Liver (tissue), 9 donors: Measurements from ENCODE around the gene CHN2. TPM values are rescaled to one million over a fixed set of nuclear protein-coding genes. Genes with fewer than 3 reads are reported as not detected.

Experiments used
- DNase-seq: peaks from one replicate; pipeline ENCODE4 v3.0.0-alpha.2; 2017; ENCODE audit warnings: low spot score
- H3K27ac ChIP-seq, 2 donors: one replicate each; pipeline ENCODE4 v1.7.0; 2013; ENCODE audit warnings: inconsistent platforms in 2 of 2, low read length in 2 of 2, control low read depth in 1 of 2, low read depth in 1 of 2, mild to moderate bottlenecking in 1 of 2
- H3K27me3 ChIP-seq, 4 donors: one replicate each; pipeline versions ENCODE4 v1.6.1 to v1.7.0; 2013; ENCODE audit warnings: low read length in 3 of 4, inconsistent platforms in 1 of 4, mild to moderate bottlenecking in 1 of 4, moderate library complexity in 1 of 4; ENCODE audit not compliant: control insufficient read depth in 4 of 4, insufficient read depth in 4 of 4
- H3K36me3 ChIP-seq, 4 donors: one replicate each; pipeline versions ENCODE4 v1.6.1 to v1.7.0; 2013; ENCODE audit warnings: low read length in 3 of 4, mild to moderate bottlenecking in 3 of 4, low read depth in 1 of 4, moderate library complexity in 1 of 4; ENCODE audit not compliant: control insufficient read depth in 4 of 4, insufficient read depth in 3 of 4
- H3K4me1 ChIP-seq, 4 donors: one replicate each; pipeline versions ENCODE4 v1.6.1 to v1.7.0; 2013; ENCODE audit warnings: low read length in 3 of 4, mild to moderate bottlenecking in 3 of 4, moderate library complexity in 1 of 4; ENCODE audit not compliant: control insufficient read depth in 4 of 4, insufficient read depth in 4 of 4
- H3K4me3 ChIP-seq, 3 donors: one replicate each; pipeline versions ENCODE4 v1.6.1 to v1.7.0; 2013; ENCODE audit warnings: low read length in 3 of 3, control low read depth in 1 of 3, low read depth in 1 of 3, mild to moderate bottlenecking in 1 of 3
- H3K9ac ChIP-seq, 2 donors: one replicate each; pipeline ENCODE4 v1.7.0; 2013; ENCODE audit warnings: low read length in 2 of 2, mild to moderate bottlenecking in 2 of 2, moderate library complexity in 2 of 2, control low read depth in 1 of 2, low read depth in 1 of 2
- H3K9me3 ChIP-seq, 4 donors: one replicate each; pipeline versions ENCODE4 v1.6.1 to v1.7.0; 2013; ENCODE audit warnings: low read length in 3 of 4; ENCODE audit not compliant: control insufficient read depth in 4 of 4
- ATF3 ChIP-seq: IDR thresholded peaks from 2 replicates; pipeline ENCODE4 v1.6.1; 2016; ENCODE audit warnings: antibody characterized with exemption
- CTCF ChIP-seq: fragments of 150-350 bp; IDR thresholded peaks from 2 replicates; pipeline ENCODE4 v1.5.1; 2017; ENCODE audit warnings: improper control_type of control experiment, low read depth, low read length; ENCODE audit not compliant: missing input control
- EGR1 ChIP-seq, 2 donors: IDR thresholded peaks; 2 replicates each; pipeline ENCODE4 v1.6.1; 2016 to 2018; ENCODE audit warnings: antibody characterized with exemption in 2 of 2, low read depth in 2 of 2
- FOXA1 ChIP-seq: IDR thresholded peaks from 2 replicates; pipeline ENCODE4 v1.6.1; 2016; ENCODE audit warnings: antibody characterized with exemption
- FOXA2 ChIP-seq: IDR thresholded peaks from 2 replicates; pipeline ENCODE4 v1.6.1; 2016; ENCODE audit warnings: antibody characterized with exemption
- GABPA ChIP-seq, 2 donors: IDR thresholded peaks in 1 of 2; conservative IDR thresholded peaks in 1 of 2; 2 replicates each; pipeline ENCODE4 v1.6.1; 2016; ENCODE audit warnings: antibody characterized with exemption in 2 of 2, mild to moderate bottlenecking in 1 of 2, moderate library complexity in 1 of 2
- HNF4A ChIP-seq, 2 donors: conservative IDR thresholded peaks; 2 replicates each; pipeline ENCODE4 v1.6.1; 2016; ENCODE audit warnings: antibody characterized with exemption in 2 of 2, mild to moderate bottlenecking in 2 of 2
- HNF4G ChIP-seq: IDR thresholded peaks from 2 replicates; pipeline ENCODE4 v1.6.1; 2016; ENCODE audit warnings: antibody characterized with exemption
- JUND ChIP-seq, 2 donors: IDR thresholded peaks; 2 replicates each; pipeline ENCODE4 v1.6.1; 2016; ENCODE audit warnings: antibody characterized with exemption in 2 of 2
- MAX ChIP-seq: IDR thresholded peaks from 2 replicates; pipeline ENCODE4 v1.6.1; 2016; ENCODE audit warnings: antibody characterized with exemption
- RAD21 ChIP-seq, 2 donors: IDR thresholded peaks; 2 replicates each; pipeline ENCODE4 v1.6.1; 2016; ENCODE audit warnings: antibody characterized with exemption in 2 of 2, mild to moderate bottlenecking in 2 of 2
- RXRA ChIP-seq, 2 donors: IDR thresholded peaks; 2 replicates each; pipeline ENCODE4 v1.6.1; 2017 to 2018; ENCODE audit warnings: antibody characterized with exemption in 2 of 2, mild to moderate bottlenecking in 1 of 2
- SP1 ChIP-seq: IDR thresholded peaks from 2 replicates; pipeline ENCODE4 v1.6.1; 2018; ENCODE audit warnings: antibody characterized with exemption, mild to moderate bottlenecking
- TAF1 ChIP-seq: conservative IDR thresholded peaks from 2 replicates; pipeline ENCODE4 v1.6.1; 2016; ENCODE audit warnings: antibody characterized with exemption, mild to moderate bottlenecking
- YY1 ChIP-seq: IDR thresholded peaks from 2 replicates; pipeline ENCODE4 v1.6.1; 2016; ENCODE audit warnings: antibody characterized with exemption, mild to moderate bottlenecking
- ZBTB33 ChIP-seq: IDR thresholded peaks from 2 replicates; pipeline ENCODE4 v1.6.1; 2016; ENCODE audit warnings: antibody characterized with exemption
- WGBS: extraction: QIAGEN DNeasy Blood & Tissue Kit; methylation state at CpG from one replicate; pipeline ENCODE4 v1.1.7; 2013; 5-methylcytosine and 5-hydroxymethylcytosine counted together
- polyA plus RNA-seq, 2 donors: library from polyadenylated mRNA; stranded (reverse) in 1 of 2; unstranded in 1 of 2; fragments of 200-250 nt in 1 of 2; fragments of >200 nt in 1 of 2; fragmentation: Nextera tagmentation in 1 of 2; extraction: Ambion mirVana in 1 of 2; gene quantifications; one replicate each; pipeline versions ENCODE4 v1.2.1 to v1.2.3, GENCODE V29; 2013 to 2015
- total RNA-seq, 2 donors: library from RNA; depleted of rRNA; stranded (reverse); fragments of >200 nt; gene quantifications; one replicate each; pipeline ENCODE4 v1.2.3, GENCODE V29; 2014
- TF ChIP-seq, protein P1 (sequence below): IDR thresholded peaks from 2 replicates; pipeline ENCODE4 v1.6.1; 2016; ENCODE audit warnings: antibody characterized with exemption, mild to moderate bottlenecking
- donor health status: healthy.
- donor health status: healthy.
- donor health status: healthy.
- donor health status: healthy.
- donor health status: healthy.

CHN2 gene
- total and polyA plus RNA-seq, 4 donors: 8.3 to 25.4 (median 17.8) TPM

GRCh38 chr7:29349362-29349761 is 154.8 kb downstream of the CHN2 start:
- no peaks in the 10 kb centered on the region for H3K27me3 ChIP-seq
- H3K9me3 ChIP-seq: no peaks in the 10 kb centered on the region
- 73% methylated on average over 4 of the region's 4 CpGs for WGBS
- H3K4me3 ChIP-seq: no peak overlapping the region
- peak overlapping the region in 1 of 2 donors; percentile 18 for H3K9ac ChIP-seq
- H3K4me1 ChIP-seq: peaks cover 0 to 9% (median 0%) of the 10 kb centered on the region in 4 donors
- no peak for TF ChIP-seq FOXA2
- no peak for TF ChIP-seq HNF4G
- no peak for TF ChIP-seq SP1
- no peak for TF ChIP-seq FOXA1
- TF ChIP-seq ATF3: no peak
- TF ChIP-seq ZBTB33: no peak
- no peak for TF ChIP-seq HNF4A (conservative IDR thresholded peaks at IDR 0.05)
- no peak for TF ChIP-seq TAF1
- TF ChIP-seq MAX: no peak
- TF ChIP-seq, protein P1, sequence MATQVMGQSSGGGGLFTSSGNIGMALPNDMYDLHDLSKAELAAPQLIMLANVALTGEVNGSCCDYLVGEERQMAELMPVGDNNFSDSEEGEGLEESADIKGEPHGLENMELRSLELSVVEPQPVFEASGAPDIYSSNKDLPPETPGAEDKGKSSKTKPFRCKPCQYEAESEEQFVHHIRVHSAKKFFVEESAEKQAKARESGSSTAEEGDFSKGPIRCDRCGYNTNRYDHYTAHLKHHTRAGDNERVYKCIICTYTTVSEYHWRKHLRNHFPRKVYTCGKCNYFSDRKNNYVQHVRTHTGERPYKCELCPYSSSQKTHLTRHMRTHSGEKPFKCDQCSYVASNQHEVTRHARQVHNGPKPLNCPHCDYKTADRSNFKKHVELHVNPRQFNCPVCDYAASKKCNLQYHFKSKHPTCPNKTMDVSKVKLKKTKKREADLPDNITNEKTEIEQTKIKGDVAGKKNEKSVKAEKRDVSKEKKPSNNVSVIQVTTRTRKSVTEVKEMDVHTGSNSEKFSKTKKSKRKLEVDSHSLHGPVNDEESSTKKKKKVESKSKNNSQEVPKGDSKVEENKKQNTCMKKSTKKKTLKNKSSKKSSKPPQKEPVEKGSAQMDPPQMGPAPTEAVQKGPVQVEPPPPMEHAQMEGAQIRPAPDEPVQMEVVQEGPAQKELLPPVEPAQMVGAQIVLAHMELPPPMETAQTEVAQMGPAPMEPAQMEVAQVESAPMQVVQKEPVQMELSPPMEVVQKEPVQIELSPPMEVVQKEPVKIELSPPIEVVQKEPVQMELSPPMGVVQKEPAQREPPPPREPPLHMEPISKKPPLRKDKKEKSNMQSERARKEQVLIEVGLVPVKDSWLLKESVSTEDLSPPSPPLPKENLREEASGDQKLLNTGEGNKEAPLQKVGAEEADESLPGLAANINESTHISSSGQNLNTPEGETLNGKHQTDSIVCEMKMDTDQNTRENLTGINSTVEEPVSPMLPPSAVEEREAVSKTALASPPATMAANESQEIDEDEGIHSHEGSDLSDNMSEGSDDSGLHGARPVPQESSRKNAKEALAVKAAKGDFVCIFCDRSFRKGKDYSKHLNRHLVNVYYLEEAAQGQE: no peak
- no peak for TF ChIP-seq RAD21 (IDR thresholded peaks at IDR 0.05)
- TF ChIP-seq JUND (IDR thresholded peaks at IDR 0.05): no peak
- DNase-seq: no peak
- H3K27ac ChIP-seq: no peak overlapping the region
- H3K36me3 ChIP-seq: no peaks in the 10 kb centered on the region

- H3K9ac ChIP-seq: no peak overlapping the region
- H3K27me3 ChIP-seq: no peaks in the 10 kb centered on the region
- no peak for DNase-seq
- whole genome bisulfite sequencing: 94% methylated on average over 3 of the region's 3 CpGs
- no peak overlapping the region for H3K4me3 ChIP-seq
- no peaks in the 10 kb centered on the region for H3K36me3 ChIP-seq
- TF ChIP-seq EGR1 (IDR thresholded peaks at IDR 0.05; ENCODE audit: low read depth in 2 of 2) (no peak), RXRA (IDR thresholded peaks at IDR 0.05) (no peak)
- no peak overlapping the region for H3K27ac ChIP-seq
- no peaks in the 10 kb centered on the region for H3K9me3 ChIP-seq
- H3K4me1 ChIP-seq: peaks cover 0 to 9% (median 0%) of the 10 kb centered on the region in 4 donors
Observed at GRCh38 chr7:29350351-29350750, 155.8 kb downstream of the CHN2 start.

- Histone ChIP-seq H3K4me3 (no peak overlapping the region), H3K4me1 (peaks cover 0 to 9% (median 0%) of the 10 kb centered on the region in 4 donors), H3K27me3 (no peaks in the 10 kb centered on the region), H3K36me3 (peaks cover 0 to 7% (median 3%) of the 10 kb centered on the region in 4 donors), H3K9me3 (no peaks in the 10 kb centered on the region), H3K27ac (no peak overlapping the region), H3K9ac (no peak overlapping the region)
- DNase-seq: no peak
- WGBS: 78% methylated on average over 4 of the region's 4 CpGs
- TF ChIP-seq YY1 (no peak), EGR1 (IDR thresholded peaks at IDR 0.05; ENCODE audit: low read depth in 2 of 2) (no peak), CTCF (no peak), HNF4G (no peak), FOXA1 (no peak), RAD21 (IDR thresholded peaks at IDR 0.05) (no peak), GABPA (IDR thresholded peaks at IDR 0.05 in 1 of 2, conservative IDR thresholded peaks at IDR 0.05 in 1 of 2) (no peak), MAX (no peak)
- TF ChIP-seq, protein P1: no peak
Observed at GRCh38 chr7:29352041-29352440, 157.5 kb downstream of the CHN2 start.
